ENCODE results near the gene OSBPL3. TPM values are rescaled to one million over a fixed set of nuclear protein-coding genes. Genes with fewer than 3 reads are reported as not detected.

Gene OSBPL3
- total and polyA plus RNA-seq, 7 donors = 0.60 to 6.3 (median 1.8) TPM

DNA sequence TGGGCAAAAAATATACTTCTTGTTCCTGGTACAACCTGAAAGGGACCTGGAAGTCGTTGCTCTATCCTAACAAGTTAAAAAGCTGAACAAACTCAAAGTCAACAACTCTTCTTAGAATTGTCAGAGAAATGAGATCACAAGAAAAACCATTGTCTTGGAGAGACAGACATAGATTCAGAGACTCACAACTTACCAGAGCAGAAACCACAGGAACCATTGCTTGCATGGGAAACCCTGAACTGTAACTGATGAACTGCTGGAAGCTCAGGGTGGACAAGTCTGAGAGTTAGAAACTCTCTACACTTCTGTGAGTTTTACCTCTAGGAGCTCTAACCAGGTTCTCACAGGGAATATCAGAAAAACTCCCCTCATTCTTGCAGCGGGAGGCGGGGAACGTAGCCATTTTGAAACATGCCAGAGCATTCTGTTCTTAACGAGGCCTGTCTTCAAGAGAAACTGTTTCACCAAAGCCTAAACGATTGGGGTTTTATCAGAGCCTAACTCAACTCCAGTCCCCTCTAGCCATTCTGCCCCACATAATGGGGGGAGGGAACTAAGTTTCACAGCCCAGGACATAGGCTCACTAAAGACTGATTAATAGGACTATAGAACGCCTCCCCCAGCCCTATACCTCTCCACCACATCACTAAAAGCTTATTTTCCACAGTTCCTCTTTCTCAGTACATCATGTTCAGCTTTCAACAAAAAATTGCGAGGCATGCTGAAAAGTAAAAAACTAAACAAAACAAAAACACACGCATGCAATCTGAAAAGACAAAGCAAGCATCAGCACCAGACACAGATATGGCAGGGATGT is 210.8 kb downstream of the OSBPL3 start:
- WGBS, 2 donors = 75% methylated on average over 9 of the region's 9 CpGs
- intact Hi-C loops (cut with DNase I) = no loop called here

DNA sequence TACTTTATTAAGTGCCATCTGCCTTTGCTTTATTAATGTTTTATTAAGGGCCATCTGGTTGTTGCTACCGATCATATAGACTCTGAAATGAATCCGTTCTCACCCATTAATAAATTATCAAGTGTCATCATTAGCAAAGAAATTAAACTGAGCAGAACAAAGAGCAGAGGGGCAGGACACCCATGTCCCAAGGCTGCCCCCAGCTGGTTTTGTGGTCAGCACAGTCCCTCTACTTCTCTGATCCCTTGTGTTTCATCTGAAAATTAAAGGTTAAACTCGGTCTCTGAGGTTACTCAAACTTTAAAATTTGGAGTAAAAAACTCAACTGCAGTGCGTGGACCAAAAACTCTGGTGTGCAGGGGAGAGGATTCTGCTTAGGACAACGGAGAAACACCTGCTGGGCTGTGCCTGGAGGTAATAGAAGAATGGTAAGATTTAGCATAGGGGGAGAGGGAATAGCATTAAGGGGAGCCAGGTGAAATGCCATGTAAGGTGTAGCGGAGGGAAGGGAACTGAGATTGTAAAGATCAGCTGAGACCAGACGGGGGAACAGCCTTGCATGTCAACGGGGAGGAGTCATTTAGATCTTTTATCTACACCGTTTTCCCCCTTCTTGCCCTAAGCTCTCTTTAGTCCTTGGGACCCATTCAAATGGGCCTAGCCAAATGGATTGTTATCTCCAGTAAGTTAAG is 212.0 kb downstream of the OSBPL3 start:
- Histone ChIP-seq H3K36me3 (no peaks in the 10 kb centered on the region), H3K27me3 (no peaks in the 10 kb centered on the region), H3K4me3 (no peak overlapping the region), H3K9me3 (no peaks in the 10 kb centered on the region), H3K4me1 (no peaks in the 10 kb centered on the region), H3K27ac (no peak overlapping the region)
- intact Hi-C loops (cut with DNase I) = no loop called here
- 65 to 73% methylated on average over 9 of the region's 9 CpGs for WGBS, 2 donors
- no peak for TF ChIP-seq POLR2A (IDR thresholded peaks at IDR 0.05)
- TF ChIP-seq, protein P1, sequence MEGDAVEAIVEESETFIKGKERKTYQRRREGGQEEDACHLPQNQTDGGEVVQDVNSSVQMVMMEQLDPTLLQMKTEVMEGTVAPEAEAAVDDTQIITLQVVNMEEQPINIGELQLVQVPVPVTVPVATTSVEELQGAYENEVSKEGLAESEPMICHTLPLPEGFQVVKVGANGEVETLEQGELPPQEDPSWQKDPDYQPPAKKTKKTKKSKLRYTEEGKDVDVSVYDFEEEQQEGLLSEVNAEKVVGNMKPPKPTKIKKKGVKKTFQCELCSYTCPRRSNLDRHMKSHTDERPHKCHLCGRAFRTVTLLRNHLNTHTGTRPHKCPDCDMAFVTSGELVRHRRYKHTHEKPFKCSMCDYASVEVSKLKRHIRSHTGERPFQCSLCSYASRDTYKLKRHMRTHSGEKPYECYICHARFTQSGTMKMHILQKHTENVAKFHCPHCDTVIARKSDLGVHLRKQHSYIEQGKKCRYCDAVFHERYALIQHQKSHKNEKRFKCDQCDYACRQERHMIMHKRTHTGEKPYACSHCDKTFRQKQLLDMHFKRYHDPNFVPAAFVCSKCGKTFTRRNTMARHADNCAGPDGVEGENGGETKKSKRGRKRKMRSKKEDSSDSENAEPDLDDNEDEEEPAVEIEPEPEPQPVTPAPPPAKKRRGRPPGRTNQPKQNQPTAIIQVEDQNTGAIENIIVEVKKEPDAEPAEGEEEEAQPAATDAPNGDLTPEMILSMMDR (IDR thresholded peaks at IDR 0.05) = no peak
- no peak for TF ChIP-seq POLR2AphosphoS5 (IDR thresholded peaks at IDR 0.05)
- no peak for TF ChIP-seq EP300 (IDR thresholded peaks at IDR 0.05)
- no peak for DNase-seq

More for the DNA sequence above, 210.8 kb downstream of the OSBPL3 start:
- Histone ChIP-seq H3K27ac (no peak overlapping the region), H3K4me3 (no peak overlapping the region), H3K36me3 (no peaks in the 10 kb centered on the region), H3K27me3 (no peaks in the 10 kb centered on the region), H3K9me3 (no peaks in the 10 kb centered on the region), H3K4me1 (no peaks in the 10 kb centered on the region)
- no peak for DNase-seq
- no peak for TF ChIP-seq EP300 (IDR thresholded peaks at IDR 0.05)
- TF ChIP-seq POLR2AphosphoS5 (IDR thresholded peaks at IDR 0.05) = no peak
- TF ChIP-seq, protein P1 (IDR thresholded peaks at IDR 0.05) = no peak
- TF ChIP-seq POLR2A (IDR thresholded peaks at IDR 0.05) = no peak

DNA sequence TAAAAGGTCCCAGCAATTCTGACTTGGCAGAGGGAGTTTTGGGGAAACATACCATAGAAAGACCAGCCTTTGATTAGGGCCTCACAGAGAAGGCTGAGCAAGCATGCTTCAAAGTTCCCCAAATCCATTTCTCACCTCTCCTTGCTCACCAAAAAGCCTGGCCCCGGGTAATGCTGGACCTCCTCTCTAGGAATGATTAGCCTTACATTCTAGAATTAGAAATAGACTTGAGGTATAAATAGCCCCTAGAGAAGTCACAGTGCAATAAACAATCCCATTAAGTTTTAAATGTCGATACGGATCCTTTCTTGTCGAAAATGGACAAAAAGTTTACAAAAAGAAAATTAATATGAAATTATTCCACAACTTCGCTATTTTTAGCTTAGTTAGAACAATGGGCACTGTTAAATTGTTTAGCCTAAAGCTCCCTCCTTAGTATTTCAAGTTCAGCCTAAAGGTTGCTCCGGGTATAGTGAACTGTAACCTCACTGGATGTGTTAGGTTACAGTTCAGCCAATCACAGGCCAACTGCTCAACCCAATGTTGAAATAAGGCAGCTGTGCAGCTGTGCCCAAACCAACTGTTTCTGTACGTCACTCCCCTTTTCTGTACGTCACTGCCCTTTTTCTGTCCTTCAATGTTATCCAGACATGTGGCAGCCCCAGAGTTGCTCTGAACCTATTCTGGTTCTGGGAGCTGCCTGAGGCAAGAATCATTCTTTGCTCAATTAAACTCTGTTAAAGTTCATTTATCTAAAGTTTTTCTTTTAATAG is 214.8 kb downstream of the OSBPL3 start:
- Histone ChIP-seq H3K4me1 (no peaks in the 10 kb centered on the region), H3K27me3 (no peaks in the 10 kb centered on the region), H3K36me3 (no peaks in the 10 kb centered on the region), H3K9me3 (no peaks in the 10 kb centered on the region), H3K4me3 (no peak overlapping the region), H3K27ac (no peak overlapping the region)
- no peak for TF ChIP-seq EP300 (IDR thresholded peaks at IDR 0.05)
- WGBS, 2 donors = 61 to 69% methylated on average over 8 of the region's 8 CpGs
- intact Hi-C loops (cut with DNase I) = no loop called here
- no peak for DNase-seq

DNA sequence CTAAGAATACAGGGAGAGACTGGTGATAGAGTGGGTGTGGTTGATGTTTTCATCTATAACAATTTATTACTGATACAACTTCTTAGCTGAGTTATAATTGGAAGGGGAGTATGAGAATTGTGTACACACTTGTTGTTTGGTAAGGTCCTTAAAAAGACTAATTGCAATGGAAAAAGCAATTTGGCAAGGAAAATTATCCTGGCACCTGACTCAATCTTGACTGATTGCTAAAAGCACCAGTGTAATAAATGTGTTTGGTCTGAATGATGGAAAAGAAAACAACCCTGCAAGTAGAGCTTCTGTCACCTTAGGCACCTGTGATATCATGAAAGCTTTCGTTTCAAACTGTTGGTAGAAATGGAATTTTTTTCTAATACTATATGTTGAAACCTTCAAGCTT is 216.0 kb downstream of the OSBPL3 start:
- no peak overlapping the region for H3K4me3 ChIP-seq
- WGBS, 2 donors = 25 to 74% methylated on average over 1 of the region's 1 CpG
- DNase-seq = no peak
- H3K27me3 ChIP-seq = no peaks in the 10 kb centered on the region
- H3K9me3 ChIP-seq = no peaks in the 10 kb centered on the region
- TF ChIP-seq, protein P1 (IDR thresholded peaks at IDR 0.05) = no peak
- TF ChIP-seq POLR2A (IDR thresholded peaks at IDR 0.05) = no peak
- no peak for TF ChIP-seq EP300 (IDR thresholded peaks at IDR 0.05)
- no peak for TF ChIP-seq POLR2AphosphoS5 (IDR thresholded peaks at IDR 0.05)
- intact Hi-C loops (cut with DNase I) = no loop called here
- no peak overlapping the region for H3K27ac ChIP-seq
- no peaks in the 10 kb centered on the region for H3K36me3 ChIP-seq
- H3K4me1 ChIP-seq = no peaks in the 10 kb centered on the region

Data from sigmoid colon (tissue), 7 donors.